IMR-90 (cell line): ENCODE data around the gene CALD1.

Experiments
- CEBPB ChIP-seq: IDR thresholded peaks from 2 replicates; pipeline ENCODE4 v1.6.1; 2012; ENCODE audit warnings: low read depth, low read length, improper control_type of control experiment
- CTCF ChIP-seq: conservative IDR thresholded peaks from 2 replicates; pipeline ENCODE4 v1.5.1; 2012; ENCODE audit warnings: mild to moderate bottlenecking, low read depth, low read length, improper control_type of control experiment
- MAZ ChIP-seq: IDR thresholded peaks from 2 replicates; pipeline ENCODE4 v1.6.1; 2012; ENCODE audit warnings: low read depth, mild to moderate bottlenecking, low read length, improper control_type of control experiment, moderate library complexity, borderline replicate concordance
- NFE2L2 ChIP-seq: fragments of 150-350 bp; IDR thresholded peaks from 2 replicates; pipeline ENCODE4 v1.6.1; 2016; ENCODE audit warnings: low read depth, mild to moderate bottlenecking, low read length
- POLR2A ChIP-seq: IDR thresholded peaks from 2 replicates; pipeline ENCODE4 v1.6.1; 2012; ENCODE audit warnings: mild to moderate bottlenecking, low read depth, low read length
- RAD21 ChIP-seq: IDR thresholded peaks from 2 replicates; pipeline ENCODE4 v1.6.1; 2012; ENCODE audit warnings: low read length, improper control_type of control experiment
- RFX5 ChIP-seq: IDR thresholded peaks from 2 replicates; pipeline ENCODE4 v1.8.0; 2012; ENCODE audit warnings: low read depth, mild to moderate bottlenecking, low read length, moderate library complexity
- SMC3 ChIP-seq: fragments of 150-350 bp; IDR thresholded peaks from 2 replicates; pipeline ENCODE4 v1.6.1; 2016; ENCODE audit warnings: low read depth, mild to moderate bottlenecking, antibody characterized with exemption, low read length, moderate library complexity
- USF2 ChIP-seq: fragments of 150-350 bp; IDR thresholded peaks from 2 replicates; pipeline ENCODE4 v1.6.1; 2017; ENCODE audit warnings: mild to moderate bottlenecking, antibody characterized with exemption, low read length, low read depth

GRCh38 chr7:134932707-134933370 lies 153.4 kb downstream of the CALD1 start:
- no peak for TF ChIP-seq CTCF
- TF ChIP-seq POLR2A, result no peak
- no peak for TF ChIP-seq CEBPB
- no peak for TF ChIP-seq SMC3
- peak; percentile 50 for TF ChIP-seq NFE2L2
- no peak for TF ChIP-seq RAD21
- TF ChIP-seq USF2, result no peak
- TF ChIP-seq RFX5, result no peak
- no peak for TF ChIP-seq MAZ
